Measurements from ENCODE around the gene ART3.

Gene ART3

GRCh38 chr4:76072760-76073159, 1.7 kb upstream of the ART3 start:
- no peak for DNase-seq (ENCODE audit: low read depth in 2 of 2)

GRCh38 chr4:76074993-76075600, 588 bp downstream of the ART3 start:
- no peak for DNase-seq (ENCODE audit: low read depth in 2 of 2)

GRCh38 chr4:76078033-76078613, 3.6 kb downstream of the ART3 start:
- DNase-seq (ENCODE audit: low read depth in 2 of 2) = no peak

- no peak for DNase-seq (ENCODE audit: low read depth in 2 of 2)
Observed at GRCh38 chr4:76083386-76083988, 9.0 kb downstream of the ART3 start.

- no peak for DNase-seq (ENCODE audit: low read depth in 2 of 2)
Observed at GRCh38 chr4:76084542-76084941, 10.0 kb downstream of the ART3 start.

- DNase-seq (ENCODE audit: low read depth in 2 of 2) = no peak
Observed at GRCh38 chr4:76087007-76087769, 12.7 kb downstream of the ART3 start.

- no peak for DNase-seq (ENCODE audit: low read depth in 2 of 2)
Observed at GRCh38 chr4:76088719-76089118, 14.2 kb downstream of the ART3 start.

GRCh38 chr4:76090241-76090691, 15.8 kb downstream of the ART3 start:
- no peak for DNase-seq (ENCODE audit: low read depth in 2 of 2)

GRCh38 chr4:76091052-76091451, 16.5 kb downstream of the ART3 start:
- no peak for DNase-seq (ENCODE audit: low read depth in 2 of 2)

GRCh38 chr4:76095568-76095967, 21.1 kb downstream of the ART3 start:
- no peak for DNase-seq (ENCODE audit: low read depth in 2 of 2)

- no peak for DNase-seq (ENCODE audit: low read depth in 2 of 2)
Observed at GRCh38 chr4:76096076-76096475, 21.6 kb downstream of the ART3 start.

- no peak for DNase-seq (ENCODE audit: low read depth in 2 of 2)
Observed at GRCh38 chr4:76105652-76106051, 31.1 kb downstream of the ART3 start.

- no peak for DNase-seq (ENCODE audit: low read depth in 2 of 2)
Observed at GRCh38 chr4:76106442-76106841, 31.9 kb downstream of the ART3 start.

- DNase-seq (ENCODE audit: low read depth in 2 of 2) = no peak
Observed at GRCh38 chr4:76108467-76109181, 34.1 kb downstream of the ART3 start.

- no peak for DNase-seq (ENCODE audit: low read depth in 2 of 2)
Observed at GRCh38 chr4:76116821-76117220, 42.3 kb downstream of the ART3 start.

GRCh38 chr4:76117536-76117935, 43.0 kb downstream of the ART3 start:
- DNase-seq (ENCODE audit: low read depth in 2 of 2) = no peak

GRCh38 chr4:76120199-76120598, 45.7 kb downstream of the ART3 start:
- DNase-seq (ENCODE audit: low read depth in 2 of 2) = no peak

- no peak for DNase-seq (ENCODE audit: low read depth in 2 of 2)
Observed at GRCh38 chr4:76125816-76126215, 51.3 kb downstream of the ART3 start.

GRCh38 chr4:76127754-76128153, 53.2 kb downstream of the ART3 start:
- DNase-seq (ENCODE audit: low read depth in 2 of 2) = no peak

- no peak for DNase-seq (ENCODE audit: low read depth in 2 of 2)
Observed at GRCh38 chr4:76141241-76141640, 66.7 kb downstream of the ART3 start.

GRCh38 chr4:76144546-76144945, 70.0 kb downstream of the ART3 start:
- DNase-seq (ENCODE audit: low read depth in 2 of 2) = no peak

Data from activated CD4-positive, alpha-beta T cell treated with anti-CD3 and anti-CD28 coated beads for 24 hours (primary cell).